Measurements from ENCODE around the gene STT3B.
"Not testable (repeated sequence)": the region's sequence is repeated elsewhere in the genome, so short reads cannot be mapped to it uniquely, and the experiment has no call there.

STT3B gene

GRCh38 chr3:31532587-31533168 lies at the start of gene STT3B:
STT3B (plus strand) TSS chr3:31532925; CDS start chr3:31532999, 74 bp downstream.
- DNase-seq = no peak

GRCh38 chr3:31483776-31484175 lies 48.9 kb upstream of the STT3B start:
- no peak for DNase-seq

GRCh38 chr3:31485196-31485595 lies 47.5 kb upstream of the STT3B start:
- no peak for DNase-seq

- DNase-seq = no peak
Observed at GRCh38 chr3:31486865-31487533, 45.7 kb upstream of the STT3B start.

- no peak for DNase-seq
Observed at GRCh38 chr3:31488475-31489017, 44.2 kb upstream of the STT3B start.

GRCh38 chr3:31490502-31490901 lies 42.2 kb upstream of the STT3B start:
- DNase-seq = no peak

- no peak for DNase-seq
Observed at GRCh38 chr3:31491660-31492059, 41.1 kb upstream of the STT3B start.

- no peak for DNase-seq
Observed at GRCh38 chr3:31493149-31493548, 39.6 kb upstream of the STT3B start.

GRCh38 chr3:31495971-31496665 lies 36.6 kb upstream of the STT3B start:
- no peak for DNase-seq

- DNase-seq = no peak
Observed at GRCh38 chr3:31498791-31499190, 33.9 kb upstream of the STT3B start.

GRCh38 chr3:31499281-31499680 lies 33.4 kb upstream of the STT3B start:
- no peak for DNase-seq

- no peak for DNase-seq
Observed at GRCh38 chr3:31502803-31503221, 29.9 kb upstream of the STT3B start.

- no peak for DNase-seq
Observed at GRCh38 chr3:31503456-31503855, 29.3 kb upstream of the STT3B start.

- no peak for DNase-seq
Observed at GRCh38 chr3:31504230-31504629, 28.5 kb upstream of the STT3B start.

GRCh38 chr3:31505371-31506048 lies 27.2 kb upstream of the STT3B start:
- DNase-seq = no peak

- not testable (repeated sequence) for DNase-seq
Observed at GRCh38 chr3:31506515-31506914, 26.2 kb upstream of the STT3B start.

- DNase-seq = no peak
Observed at GRCh38 chr3:31508452-31509146, 24.1 kb upstream of the STT3B start.

GRCh38 chr3:31509147-31509728 lies 23.5 kb upstream of the STT3B start:
- no peak for DNase-seq

GRCh38 chr3:31514570-31514969 lies 18.2 kb upstream of the STT3B start:
- DNase-seq = no peak

GRCh38 chr3:31515486-31516284 lies 17.0 kb upstream of the STT3B start:
- DNase-seq = no peak

- no peak for DNase-seq
Observed at GRCh38 chr3:31516757-31517156, 16.0 kb upstream of the STT3B start.
